ENCODE results near the gene MS4A12. TPM values are rescaled to one million over a fixed set of nuclear protein-coding genes. Genes with fewer than 3 reads are reported as not detected.
"Not testable (repeated sequence)": the region's sequence is repeated elsewhere in the genome, so short reads cannot be mapped to it uniquely, and the experiment has no call there.

MS4A12 gene
- polyA plus RNA-seq, 1 donor: not detected

GRCh38 chr11:60513496-60514460 lies 21.2 kb downstream of the MS4A12 start:
- DNase-seq: peak; percentile 43

- DNase-seq: no peak
Measured at GRCh38 chr11:60515144-60515855, 22.7 kb downstream of the MS4A12 start, which contains the start of gene MS4A13. Gene MS4A13 (plus strand): TSS chr11:60515392. CDS start chr11:60518084, 2,692 bp downstream.

- DNase-seq: no peak
Measured at GRCh38 chr11:60528465-60528864, 35.9 kb downstream of the MS4A12 start.

GRCh38 chr11:60528934-60529333 lies 36.4 kb downstream of the MS4A12 start:
- no peak for DNase-seq

GRCh38 chr11:60530454-60531100 lies 38.0 kb downstream of the MS4A12 start:
- DNase-seq: no peak

- DNase-seq: not testable (repeated sequence)
Measured at GRCh38 chr11:60532383-60532782, 39.8 kb downstream of the MS4A12 start.

- DNase-seq: not testable (repeated sequence)
Measured at GRCh38 chr11:60538627-60539026, 46.0 kb downstream of the MS4A12 start.

- no peak for DNase-seq
Measured at GRCh38 chr11:60544077-60544476, 51.5 kb downstream of the MS4A12 start.

Other genes starting within 250 kb of the MS4A12 start
- gene MS4A4E, start 249.6 kb upstream of the MS4A12 start, polyA plus RNA-seq (ENCODE audit: insufficient read length): 2.0 TPM
- gene MS4A4A, start 212.1 kb upstream of the MS4A12 start, polyA plus RNA-seq (ENCODE audit: insufficient read length): 7.9 TPM
- gene MS4A6E, start 165.5 kb upstream of the MS4A12 start, polyA plus RNA-seq (ENCODE audit: insufficient read length): not detected
- 15.1 TPM for gene MS4A7, start 114.2 kb upstream of the MS4A12 start, polyA plus RNA-seq (ENCODE audit: insufficient read length)
- 0.65 TPM for gene MS4A14, start 96.3 kb upstream of the MS4A12 start, polyA plus RNA-seq (ENCODE audit: insufficient read length)
- not detected for gene MS4A5, start 63.2 kb upstream of the MS4A12 start, polyA plus RNA-seq (ENCODE audit: insufficient read length)
- gene MS4A1, start 36.9 kb upstream of the MS4A12 start, polyA plus RNA-seq (ENCODE audit: insufficient read length): 0.31 TPM
- gene MS4A13, start 22.6 kb downstream of the MS4A12 start, polyA plus RNA-seq (ENCODE audit: insufficient read length): not detected
- 5.6 TPM for gene MS4A8, start 206.8 kb downstream of the MS4A12 start, polyA plus RNA-seq (ENCODE audit: insufficient read length)
- gene MS4A18, start 231.9 kb downstream of the MS4A12 start, polyA plus RNA-seq (ENCODE audit: insufficient read length): not detected